Measurements from ENCODE around the gene LEPR. TPM values are rescaled to one million over a fixed set of nuclear protein-coding genes. Genes with fewer than 3 reads are reported as not detected.

LEPR gene
- polyA plus RNA-seq, 6 donors from 2014 or later = 0.25 to 4.5 (median 1.00) TPM

DNA sequence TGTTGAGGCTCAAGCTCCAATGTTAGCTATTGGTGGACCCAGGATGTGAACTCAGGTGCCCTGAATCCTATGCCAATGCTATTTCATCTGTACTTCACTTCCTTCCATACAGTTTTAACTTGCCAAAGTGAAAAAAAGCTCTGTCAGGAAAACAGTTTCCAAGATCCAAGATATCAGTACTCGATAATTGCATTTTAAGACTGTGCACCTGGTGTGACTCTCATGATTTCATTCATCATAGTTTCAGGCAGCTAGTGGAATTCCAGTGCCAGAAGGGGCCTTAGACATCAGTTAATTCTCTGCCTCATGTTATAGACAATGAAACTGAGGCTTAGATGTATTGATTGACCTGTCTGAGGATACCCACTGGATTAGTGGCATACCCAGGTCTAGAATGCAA, 26.5 kb upstream of the LEPR start:
- ATAC-seq (ENCODE audit: low read depth in 2 of 2) = no peak
- Mint-ChIP-seq H3K4me1 (no peaks in the 10 kb centered on the region), H3K36me3 (no peaks in the 10 kb centered on the region), H3K27ac (no peak overlapping the region), H3K4me3 (no peak overlapping the region), H3K27me3 (peaks cover 0 to 8% (median 0%) of the 10 kb centered on the region in 3 donors), H3K9me3 (no peaks in the 10 kb centered on the region)
- no peak for DNase-seq

DNA sequence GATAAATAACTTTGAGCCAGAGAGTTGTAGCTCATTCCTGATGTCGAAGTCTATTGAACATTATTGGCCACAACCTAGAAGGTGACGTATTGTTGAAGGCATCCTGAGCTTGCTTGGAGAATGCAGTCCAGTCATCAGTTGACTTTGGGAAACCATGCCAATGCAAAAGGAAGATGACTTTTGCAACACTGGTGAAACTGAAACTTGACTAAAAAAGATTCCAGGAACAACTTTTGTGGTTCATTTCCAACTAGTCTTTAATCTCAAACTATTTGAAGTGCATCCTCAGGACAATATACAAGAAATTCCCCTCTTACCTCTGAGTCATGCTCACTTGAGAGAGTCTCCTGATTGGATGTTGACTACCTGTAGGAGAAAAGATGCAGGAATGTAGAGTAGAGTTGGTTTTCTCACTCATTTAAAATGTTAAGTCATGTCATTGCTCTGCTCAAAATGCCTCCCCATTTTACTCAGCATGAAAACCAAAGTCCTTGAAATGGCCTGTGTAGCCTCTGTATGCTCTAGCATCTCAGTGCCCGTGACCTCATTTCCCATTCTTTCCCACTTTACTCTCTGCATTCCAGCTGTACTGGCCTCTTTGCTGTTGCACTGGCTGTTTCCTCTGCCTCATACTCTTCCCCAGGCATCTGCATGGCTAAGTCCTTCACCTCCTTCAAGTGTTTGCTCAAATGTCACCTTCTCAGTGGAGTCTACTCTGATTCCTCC, 24.4 kb upstream of the LEPR start:
- H3K4me3 Mint-ChIP-seq = no peak overlapping the region
- peak overlapping the region in 1 of 6 donors; percentile 8 for H3K27ac Mint-ChIP-seq
- no peak for ATAC-seq (ENCODE audit: low read depth in 2 of 2)
- H3K36me3 Mint-ChIP-seq = no peaks in the 10 kb centered on the region
- peaks cover 0 to 8% (median 0%) of the 10 kb centered on the region in 3 donors for H3K27me3 Mint-ChIP-seq
- H3K9me3 Mint-ChIP-seq = no peaks in the 10 kb centered on the region
- no peaks in the 10 kb centered on the region for H3K4me1 Mint-ChIP-seq
- no peak for DNase-seq

- H3K9me3 Mint-ChIP-seq = no peaks in the 10 kb centered on the region
- DNase-seq (no peak), ATAC-seq (ENCODE audit: low read depth in 2 of 2) (no peak)
- H3K27me3 Mint-ChIP-seq = peaks cover 0 to 8% (median 0%) of the 10 kb centered on the region in 3 donors
- no peaks in the 10 kb centered on the region for H3K4me1 Mint-ChIP-seq
- H3K4me3 Mint-ChIP-seq = no peak overlapping the region
- no peaks in the 10 kb centered on the region for H3K36me3 Mint-ChIP-seq
- H3K27ac Mint-ChIP-seq = no peak overlapping the region
Observed at GRCh38 chr1:65398083-65398482, 22.4 kb upstream of the LEPR start.

DNA sequence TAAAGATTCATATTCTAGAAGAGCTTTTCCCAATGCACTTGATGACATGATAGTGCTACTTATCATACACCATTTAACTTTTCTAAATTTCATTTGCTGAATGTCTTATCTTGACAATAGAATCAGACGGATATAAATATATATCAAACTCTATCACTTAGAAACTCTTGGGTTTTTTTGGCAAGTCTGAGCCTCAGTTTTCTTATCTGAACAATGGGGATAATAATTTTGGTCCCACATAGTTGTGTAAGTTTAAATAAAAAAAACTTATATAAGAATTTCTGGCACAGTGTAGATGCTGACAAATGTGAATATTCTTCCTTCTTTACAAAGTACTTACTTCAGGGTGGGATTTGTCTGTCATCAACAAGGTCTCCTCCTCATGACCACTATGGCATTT, 21.5 kb upstream of the LEPR start:
- Mint-ChIP-seq H3K4me1 (no peaks in the 10 kb centered on the region), H3K9me3 (no peaks in the 10 kb centered on the region), H3K27ac (no peak overlapping the region), H3K4me3 (no peak overlapping the region), H3K27me3 (peaks cover 0 to 8% (median 0%) of the 10 kb centered on the region in 3 donors), H3K36me3 (no peaks in the 10 kb centered on the region)
- ATAC-seq (ENCODE audit: low read depth in 2 of 2) (no peak), DNase-seq (no peak)

DNA sequence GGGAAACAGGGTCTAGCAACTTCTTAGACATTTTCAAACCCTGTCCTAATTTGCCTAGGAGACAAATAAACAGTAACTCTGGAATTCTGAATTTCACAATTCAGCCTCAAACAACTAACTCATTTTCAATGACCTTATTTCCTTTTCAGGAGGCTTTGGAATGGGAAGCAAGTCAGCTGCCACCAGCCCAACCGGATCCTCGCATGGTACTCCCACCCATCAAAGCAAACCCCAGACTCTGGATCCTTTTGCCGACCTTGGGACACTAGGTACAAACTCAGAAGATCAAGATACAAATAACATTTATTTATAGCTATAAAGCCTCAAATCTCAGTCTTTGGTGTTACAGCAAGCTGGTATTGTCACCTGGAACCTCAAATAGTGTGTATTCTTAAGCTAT, 18.9 kb upstream of the LEPR start:
- H3K36me3 Mint-ChIP-seq = no peaks in the 10 kb centered on the region
- H3K4me3 Mint-ChIP-seq = no peak overlapping the region
- no peaks in the 10 kb centered on the region for H3K9me3 Mint-ChIP-seq
- H3K4me1 Mint-ChIP-seq = no peaks in the 10 kb centered on the region
- peaks cover 4 to 8% (median 7%) of the 10 kb centered on the region in 3 donors for H3K27me3 Mint-ChIP-seq
- ATAC-seq (ENCODE audit: low read depth in 2 of 2) (no peak), DNase-seq (no peak)
- peak overlapping the region in 1 of 6 donors; percentile 16 for H3K27ac Mint-ChIP-seq

- ATAC-seq (ENCODE audit: low read depth in 2 of 2) (no peak), DNase-seq (no peak)
- no peaks in the 10 kb centered on the region for H3K4me1 Mint-ChIP-seq
- peaks cover 0 to 7% (median 0%) of the 10 kb centered on the region in 7 donors for H3K9me3 Mint-ChIP-seq
- H3K27ac Mint-ChIP-seq = no peak overlapping the region
- peaks cover 0 to 12% (median 8%) of the 10 kb centered on the region in 3 donors for H3K27me3 Mint-ChIP-seq
- no peak overlapping the region for H3K4me3 Mint-ChIP-seq
- no peaks in the 10 kb centered on the region for H3K36me3 Mint-ChIP-seq
Observed at GRCh38 chr1:65404941-65405340, 15.5 kb upstream of the LEPR start.

GRCh38 chr1:65407877-65408276, 12.6 kb upstream of the LEPR start:
- Mint-ChIP-seq H3K9me3 (peaks cover 0 to 8% (median 0%) of the 10 kb centered on the region in 7 donors), H3K27ac (no peak overlapping the region), H3K4me3 (no peak overlapping the region), H3K36me3 (no peaks in the 10 kb centered on the region), H3K27me3 (peaks cover 12 to 25% (median 15%) of the 10 kb centered on the region in 3 donors), H3K4me1 (no peaks in the 10 kb centered on the region)
- no peak for ATAC-seq (ENCODE audit: low read depth in 2 of 2)
- DNase-seq = no peak

DNA sequence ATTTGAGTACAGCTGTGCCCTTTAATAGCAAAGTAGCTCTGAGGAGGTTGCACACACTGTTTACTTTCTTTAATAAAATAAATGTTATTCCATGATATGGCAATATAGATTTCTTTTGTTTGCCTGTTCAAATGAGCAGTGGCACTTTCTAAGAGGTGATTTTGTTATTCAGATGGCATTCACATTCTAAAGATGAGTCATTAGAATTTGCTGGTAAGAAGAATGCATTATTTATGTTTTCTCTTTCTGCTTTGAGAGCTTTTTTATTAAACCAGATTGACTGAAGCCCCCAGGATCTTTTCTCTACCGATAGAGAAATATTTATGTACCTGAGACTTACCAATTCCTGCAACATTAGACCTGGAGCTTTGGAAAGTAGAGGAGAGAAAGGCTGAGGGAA, 11.2 kb upstream of the LEPR start:
- H3K4me1 Mint-ChIP-seq = no peaks in the 10 kb centered on the region
- no peak for ATAC-seq (ENCODE audit: low read depth in 2 of 2)
- no peak overlapping the region for H3K27ac Mint-ChIP-seq

DNA sequence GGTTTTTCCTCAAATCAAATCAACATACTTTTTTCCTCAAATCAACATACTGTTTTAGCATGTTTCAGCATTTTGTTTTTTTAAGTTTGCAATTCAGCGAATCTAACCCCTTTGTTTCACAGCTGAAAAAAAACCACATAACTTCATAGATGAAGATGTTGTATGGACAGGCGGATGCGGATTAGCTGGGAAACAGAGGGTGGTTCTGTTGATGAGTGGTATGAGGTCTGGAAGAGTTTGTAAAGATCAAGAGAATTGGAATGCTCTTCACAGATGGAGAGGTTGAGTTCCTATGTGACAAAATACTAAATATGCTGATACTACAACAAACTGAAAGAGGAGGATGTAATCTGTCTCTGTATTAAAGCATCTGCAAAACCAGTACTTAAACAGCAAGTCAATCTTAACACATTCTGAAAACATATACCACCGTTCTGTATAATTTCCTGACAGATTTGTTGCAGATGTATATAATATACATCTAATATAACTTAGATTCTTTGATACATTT, 10.6 kb upstream of the LEPR start:
- Mint-ChIP-seq H3K36me3 (no peaks in the 10 kb centered on the region), H3K4me1 (no peaks in the 10 kb centered on the region), H3K27me3 (peaks cover 16 to 25% (median 16%) of the 10 kb centered on the region in 3 donors), H3K9me3 (peaks cover 0 to 8% (median 0%) of the 10 kb centered on the region in 7 donors), H3K4me3 (no peak overlapping the region), H3K27ac (no peak overlapping the region)
- DNase-seq = no peak
- no peak for ATAC-seq (ENCODE audit: low read depth in 2 of 2)

More for the DNA sequence above, 11.2 kb upstream of the LEPR start:
- H3K4me3 Mint-ChIP-seq = no peak overlapping the region
- H3K36me3 Mint-ChIP-seq = no peaks in the 10 kb centered on the region
- peaks cover 16 to 25% (median 21%) of the 10 kb centered on the region in 3 donors for H3K27me3 Mint-ChIP-seq
- no peak for DNase-seq
- peaks cover 0 to 8% (median 0%) of the 10 kb centered on the region in 7 donors for H3K9me3 Mint-ChIP-seq

DNA sequence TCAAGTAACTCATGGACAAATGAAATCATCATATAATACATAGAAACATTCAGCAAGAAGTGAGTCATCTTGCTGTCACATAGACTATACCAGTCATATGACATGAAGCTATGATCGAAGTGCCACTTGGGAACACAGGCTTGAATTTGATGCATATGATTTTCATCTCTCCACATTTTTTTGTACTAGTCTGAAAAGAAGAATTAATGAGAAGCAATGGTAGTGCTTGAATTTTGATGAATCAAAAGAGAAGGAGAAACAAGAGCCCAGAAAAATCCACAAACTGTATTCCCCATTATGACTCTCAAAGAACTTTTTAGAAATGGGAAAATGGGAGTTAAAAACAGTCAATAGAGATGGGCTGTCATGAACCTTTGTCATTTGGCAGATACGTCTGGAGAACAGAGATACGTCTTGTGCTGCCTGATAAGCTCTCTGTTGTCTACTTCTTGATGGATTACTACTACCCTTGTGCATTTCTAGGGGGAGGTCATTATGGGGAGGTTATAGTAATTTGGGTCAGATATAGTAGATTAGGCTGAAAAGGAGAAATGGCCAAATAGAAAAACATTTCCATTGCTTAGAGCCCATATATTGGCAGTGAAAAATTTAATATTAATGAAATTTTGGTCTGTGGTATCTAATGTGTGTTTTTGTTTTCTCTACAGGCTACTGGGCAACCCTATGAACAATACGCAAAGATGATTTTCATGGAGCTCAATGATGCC, 8.0 kb upstream of the LEPR start:
- Mint-ChIP-seq H3K4me1 (no peaks in the 10 kb centered on the region), H3K9me3 (peaks cover 0 to 8% (median 0%) of the 10 kb centered on the region in 7 donors), H3K27me3 (peaks cover 16 to 24% (median 23%) of the 10 kb centered on the region in 3 donors), H3K36me3 (no peaks in the 10 kb centered on the region), H3K4me3 (no peak overlapping the region), H3K27ac (no peak overlapping the region)
- DNase-seq (no peak), ATAC-seq (ENCODE audit: low read depth in 2 of 2) (no peak)

- Mint-ChIP-seq H3K27ac (no peak overlapping the region), H3K36me3 (no peaks in the 10 kb centered on the region), H3K27me3 (peaks cover 16 to 27% (median 25%) of the 10 kb centered on the region in 3 donors), H3K9me3 (peaks cover 0 to 8% (median 0%) of the 10 kb centered on the region in 7 donors), H3K4me3 (no peak overlapping the region), H3K4me1 (no peaks in the 10 kb centered on the region)
- ATAC-seq (ENCODE audit: low read depth in 2 of 2) = no peak
- DNase-seq = no peak
Observed at GRCh38 chr1:65412984-65413375, 7.5 kb upstream of the LEPR start.

- DNase-seq = no peak
- Mint-ChIP-seq H3K4me1 (peaks cover 1 to 5% (median 2%) of the 10 kb centered on the region in 3 donors), H3K4me3 (no peak overlapping the region)
Observed at GRCh38 chr1:65414538-65414937, 5.9 kb upstream of the LEPR start.

GRCh38 chr1:65416767-65417166, 3.7 kb upstream of the LEPR start:
- ATAC-seq (ENCODE audit: low read depth in 2 of 2) = no peak
- Mint-ChIP-seq H3K4me1 (peaks cover 6 to 12% (median 9%) of the 10 kb centered on the region in 3 donors), H3K27me3 (peaks cover 8 to 19% (median 13%) of the 10 kb centered on the region in 3 donors), H3K4me3 (no peak overlapping the region), H3K9me3 (no peaks in the 10 kb centered on the region), H3K36me3 (no peaks in the 10 kb centered on the region), H3K27ac (no peak overlapping the region)
- no peak for DNase-seq

More at GRCh38 chr1:65414538-65414937, 5.9 kb upstream of the LEPR start:
- ATAC-seq (ENCODE audit: low read depth in 2 of 2) = no peak
- H3K27ac Mint-ChIP-seq = no peak overlapping the region
- no peaks in the 10 kb centered on the region for H3K36me3 Mint-ChIP-seq
- H3K27me3 Mint-ChIP-seq = peaks cover 16 to 26% (median 25%) of the 10 kb centered on the region in 3 donors
- peaks cover 0 to 5% (median 0%) of the 10 kb centered on the region in 7 donors for H3K9me3 Mint-ChIP-seq

- ATAC-seq (ENCODE audit: low read depth in 2 of 2) (no peak), DNase-seq (no peak)
- no peak overlapping the region for H3K27ac Mint-ChIP-seq
- no peaks in the 10 kb centered on the region for H3K9me3 Mint-ChIP-seq
- peak overlapping the region in 1 of 8 donors; percentile 73 for H3K4me3 Mint-ChIP-seq
- H3K27me3 Mint-ChIP-seq = peaks cover 8 to 13% (median 9%) of the 10 kb centered on the region in 3 donors
- H3K36me3 Mint-ChIP-seq = no peaks in the 10 kb centered on the region
- peaks cover 6 to 12% (median 9%) of the 10 kb centered on the region in 3 donors for H3K4me1 Mint-ChIP-seq
Observed at GRCh38 chr1:65417729-65418128, 2.7 kb upstream of the LEPR start.
